Measurements from ENCODE around the gene KCNF1.

Gene KCNF1

DNA sequence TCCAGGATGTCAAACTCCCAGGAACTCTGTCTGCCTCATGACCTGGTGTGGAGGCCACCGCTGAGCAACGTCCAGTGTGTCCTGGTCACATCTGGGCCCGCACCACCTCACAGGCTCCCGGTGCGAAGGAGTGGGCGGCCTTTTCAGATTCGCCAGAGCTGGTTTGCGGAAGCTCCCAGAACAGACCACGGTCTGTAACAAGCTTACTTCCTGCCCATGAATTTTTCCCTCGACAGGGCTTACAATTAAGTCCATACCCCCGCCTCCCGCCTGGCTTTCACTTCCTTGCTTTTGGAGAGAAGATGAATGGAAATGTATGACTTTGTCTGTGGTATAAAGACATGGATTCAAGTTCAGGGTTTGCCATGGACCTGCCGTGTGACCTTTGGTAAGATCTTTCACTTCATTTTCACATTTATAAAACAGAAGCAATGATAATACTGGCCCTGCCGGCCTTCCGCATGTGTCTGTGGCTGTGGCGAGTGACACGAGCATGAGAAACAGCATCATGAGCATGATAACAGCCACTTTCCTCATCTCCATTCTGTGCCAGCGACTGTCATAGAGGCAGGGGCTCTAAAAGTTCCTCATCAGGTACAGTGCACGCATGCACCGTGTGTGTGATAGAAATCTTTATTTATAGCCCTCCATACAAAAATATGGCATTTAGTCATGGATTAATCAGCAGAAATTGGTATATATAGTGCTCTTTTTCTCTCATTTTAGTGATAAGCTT, 31.0 kb upstream of the KCNF1 start:
- no peak for DNase-seq

DNA sequence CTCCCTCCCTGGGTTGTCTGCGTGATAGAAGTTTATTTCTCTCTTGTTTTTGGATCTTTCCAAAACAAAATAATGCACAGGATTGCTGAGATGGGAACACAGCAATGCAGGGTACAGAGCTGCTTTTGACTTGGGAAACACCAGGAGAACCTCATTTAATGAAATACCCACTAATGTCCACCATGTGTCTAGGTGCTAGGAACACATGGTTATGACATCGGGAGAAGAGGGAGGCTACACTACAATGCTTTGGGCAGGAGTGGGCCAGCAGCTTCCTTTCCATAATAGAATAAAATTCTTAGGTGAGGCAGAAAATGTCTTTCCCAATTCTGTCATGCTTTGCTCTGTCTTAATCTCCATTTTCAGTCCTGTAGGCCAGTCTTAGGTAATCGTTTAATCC, 29.2 kb upstream of the KCNF1 start:
- DNase-seq: no peak

DNA sequence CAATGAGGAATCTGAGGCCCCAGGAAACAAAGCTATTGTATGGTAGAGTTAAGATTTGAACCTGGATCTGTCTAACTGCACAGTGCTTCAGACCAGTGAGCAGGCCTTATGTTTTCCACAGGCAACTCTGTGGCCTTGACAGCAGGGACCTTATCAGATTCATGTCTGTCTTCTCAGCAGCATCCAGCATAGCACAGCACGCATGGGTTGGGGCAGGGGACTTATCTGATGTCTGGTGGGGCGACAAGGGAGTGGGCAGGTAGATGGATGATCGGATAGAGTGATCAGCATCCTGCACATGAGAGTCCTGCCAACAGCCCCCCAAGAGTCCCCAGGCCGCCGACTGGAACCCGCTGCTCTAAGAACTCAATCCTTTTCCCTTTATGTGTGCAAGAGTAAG, 28.7 kb upstream of the KCNF1 start:
- DNase-seq: no peak

DNA sequence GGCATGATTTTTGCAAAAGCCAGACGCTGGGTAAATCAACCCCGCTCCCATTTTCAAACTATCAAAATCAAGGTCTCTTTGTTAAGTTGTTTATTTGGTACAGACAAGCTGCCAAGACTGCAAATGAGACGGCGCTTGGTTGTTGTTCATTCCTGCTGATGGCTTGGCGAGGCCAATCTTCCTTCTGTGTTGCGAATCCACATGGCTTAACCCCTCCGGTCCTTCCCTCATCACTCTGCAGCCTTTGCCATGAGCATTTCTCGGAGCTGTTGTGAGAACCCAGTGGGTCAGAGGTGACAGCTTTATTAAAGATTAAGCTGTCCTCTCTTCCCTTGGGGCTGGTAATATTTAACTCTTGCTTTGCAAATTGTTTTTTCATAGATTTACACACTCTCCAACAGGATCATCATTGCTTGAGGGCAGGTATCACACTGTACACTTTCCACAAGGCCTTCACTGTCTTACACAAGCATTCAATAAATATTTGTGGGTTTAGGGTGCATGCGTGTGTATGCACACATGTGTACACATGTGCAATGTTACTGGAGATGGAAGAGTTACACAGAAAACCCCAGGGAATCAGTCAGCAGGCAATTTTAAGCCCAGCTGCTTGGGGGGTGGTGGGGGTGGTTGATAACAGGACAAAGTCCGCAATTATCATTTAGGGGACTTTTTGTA, 27.8 kb upstream of the KCNF1 start:
- DNase-seq: no peak

DNA sequence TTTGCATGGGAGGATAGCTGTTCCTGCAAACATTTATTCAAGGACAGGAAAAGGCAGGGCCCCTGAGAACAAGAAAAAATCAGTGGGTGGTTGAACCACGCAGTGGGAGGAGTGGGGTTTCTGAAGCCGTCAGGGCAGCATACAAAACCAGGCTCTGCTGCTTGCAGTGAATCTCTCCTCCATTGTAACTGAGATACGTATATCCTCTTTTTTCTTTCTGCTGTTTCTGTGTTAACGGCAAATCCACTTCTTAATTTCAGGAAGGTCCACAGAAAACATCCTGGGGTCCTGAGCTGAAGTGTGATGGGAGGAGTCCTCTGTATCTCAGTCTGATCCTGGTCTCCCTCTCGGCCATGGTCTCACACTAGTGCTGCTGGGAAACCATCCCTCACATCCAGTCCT, 27.2 kb upstream of the KCNF1 start:
- DNase-seq: no peak

DNA sequence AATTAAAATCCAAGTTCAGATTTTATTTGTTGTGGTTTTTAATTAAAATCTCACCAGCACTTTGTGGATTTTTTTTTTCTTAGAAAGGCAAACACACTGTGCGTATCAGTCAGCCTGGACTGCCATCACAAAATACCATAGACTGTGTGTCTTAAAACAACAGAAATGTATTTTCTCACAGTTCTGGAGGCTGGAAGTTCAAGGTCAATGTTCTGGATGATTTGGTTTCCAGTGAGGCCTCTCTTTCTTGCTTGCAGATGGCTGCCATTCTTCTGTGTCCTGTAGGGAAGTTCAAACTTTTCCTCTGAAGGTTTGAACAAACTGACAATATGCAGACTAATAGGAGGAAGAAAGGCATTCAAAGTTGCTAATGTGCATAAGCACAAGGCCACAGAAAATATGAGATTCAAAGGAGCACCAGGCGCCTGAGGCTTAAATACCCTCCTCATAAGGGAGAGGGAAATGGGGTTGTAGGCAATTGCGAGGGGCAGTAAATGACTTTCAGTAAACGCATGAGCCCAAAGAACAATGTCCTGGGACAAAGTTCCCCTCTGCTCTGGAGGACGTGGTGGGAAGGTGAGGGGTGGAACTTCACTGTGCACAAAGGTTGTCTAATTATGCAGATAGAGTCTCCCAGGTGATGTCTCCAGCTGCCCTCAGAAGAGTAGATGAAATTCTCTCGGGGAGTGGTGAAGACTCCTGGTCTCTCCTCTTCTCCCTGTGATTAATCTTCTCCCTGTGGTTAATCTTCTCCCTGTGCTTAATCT, 26.5 kb upstream of the KCNF1 start:
- DNase-seq: no peak

DNA sequence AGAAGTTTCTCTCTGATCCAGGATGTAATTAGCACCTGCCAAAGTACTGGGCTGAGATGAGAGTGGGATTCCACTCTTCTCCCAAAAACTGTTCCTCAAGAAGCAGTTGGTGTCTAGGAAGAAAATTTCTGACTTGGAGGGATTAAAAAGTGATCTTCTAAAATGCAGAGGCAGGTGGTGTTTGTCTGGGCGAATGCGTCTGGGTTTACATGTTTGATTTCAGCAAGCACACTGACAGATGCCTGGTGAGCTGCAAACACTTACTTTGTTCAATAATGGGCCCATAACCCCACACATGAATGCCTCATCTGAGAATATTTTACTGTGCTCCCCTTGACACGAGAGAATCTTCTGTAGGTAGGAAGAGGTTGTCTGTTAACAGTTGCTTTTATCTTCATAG, 24.3 kb upstream of the KCNF1 start:
- no peak for DNase-seq

DNA sequence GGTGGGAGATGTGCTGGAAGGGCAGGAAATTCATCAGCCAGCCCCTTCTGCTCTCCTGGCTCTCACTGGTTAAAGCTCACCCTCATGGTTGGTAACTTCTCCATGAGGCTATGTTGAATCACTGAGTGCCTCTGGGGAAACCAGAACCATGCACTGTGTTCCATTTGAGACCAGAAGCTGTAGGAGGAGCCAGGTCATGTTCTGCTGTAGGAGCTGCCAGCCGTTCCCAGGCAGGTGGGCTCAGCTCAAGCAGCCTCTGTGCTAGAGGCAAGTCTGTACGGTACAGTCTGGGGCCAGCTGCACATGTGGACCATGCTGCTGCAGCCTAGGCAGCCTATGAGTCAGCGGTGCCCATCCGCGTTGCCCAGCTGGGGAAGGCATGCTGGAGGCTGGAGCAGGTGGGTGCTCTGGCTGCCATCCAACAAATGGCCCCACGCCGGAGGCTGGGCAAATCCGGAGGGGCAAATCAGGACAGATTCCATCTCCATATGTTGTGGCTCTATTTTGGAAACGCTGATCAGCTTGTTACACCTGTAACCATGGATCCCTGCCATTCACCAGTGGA, 22.0 kb upstream of the KCNF1 start:
- no peak for DNase-seq

DNA sequence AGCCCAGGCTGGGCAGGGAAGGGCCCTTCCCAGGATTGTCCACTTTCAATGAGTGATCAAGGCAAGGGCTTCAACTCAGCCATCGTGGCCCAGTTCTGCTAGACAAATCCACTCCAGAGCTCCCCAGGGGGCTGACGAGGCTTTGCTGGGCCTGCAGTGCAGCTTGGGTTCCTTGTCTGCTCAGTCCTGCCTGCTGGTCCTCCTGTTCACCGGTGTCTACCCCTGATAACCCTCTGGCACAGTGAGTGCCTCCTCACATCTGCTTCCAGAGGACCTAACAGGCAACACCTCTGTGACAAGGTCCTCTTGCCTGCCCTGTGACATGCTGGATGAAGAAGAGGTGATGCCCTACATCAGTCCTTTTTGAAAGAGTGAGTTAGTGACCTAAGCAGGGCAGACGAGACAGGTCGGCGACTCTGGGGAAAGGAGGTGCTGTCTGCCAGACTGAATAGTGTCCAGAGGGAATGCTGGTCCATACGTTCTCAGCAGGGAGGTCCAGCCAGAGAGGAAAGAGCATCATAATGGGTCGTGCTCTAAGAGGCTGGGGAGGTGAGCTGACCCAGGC, 20.9 kb upstream of the KCNF1 start:
- DNase-seq: no peak

DNA sequence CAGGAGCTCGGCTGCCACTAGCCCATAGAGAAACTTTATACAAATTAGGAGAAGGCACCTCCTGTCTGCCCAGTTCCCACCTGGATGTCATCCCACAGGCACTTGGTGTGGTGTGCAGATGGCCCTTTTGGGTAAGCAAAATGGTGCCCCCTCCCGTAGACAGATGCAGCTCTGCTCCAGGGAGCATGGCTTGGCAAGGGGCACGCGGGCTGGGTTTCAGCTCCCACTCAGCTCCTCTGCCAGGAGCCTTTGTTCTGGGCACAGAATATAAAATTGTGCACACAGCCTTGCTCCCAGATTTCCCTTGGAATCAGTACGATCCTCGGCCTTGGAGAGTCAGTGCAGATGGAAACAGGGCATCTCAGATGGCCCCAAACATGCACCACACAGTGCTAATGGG, 20.3 kb upstream of the KCNF1 start:
- no peak for DNase-seq

DNA sequence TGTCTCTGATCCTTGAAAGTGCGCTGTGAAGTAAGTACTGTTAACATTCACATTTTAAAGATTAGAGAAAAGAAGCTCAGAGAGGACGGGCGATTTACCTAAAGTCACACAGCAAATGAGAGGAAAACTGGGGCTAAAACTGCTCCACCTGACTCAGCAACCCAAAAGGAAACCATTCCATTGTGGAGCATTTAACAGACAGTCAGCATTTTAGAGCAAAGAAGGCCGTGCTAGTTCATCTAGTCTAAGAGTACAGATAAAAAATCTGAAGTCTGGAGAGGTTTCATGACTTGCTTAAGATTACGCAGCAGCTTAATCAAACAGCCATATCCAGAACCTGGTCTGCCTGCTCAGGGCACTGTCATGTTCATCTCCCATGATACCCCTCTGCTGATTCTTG, 19.9 kb upstream of the KCNF1 start:
- DNase-seq: no peak

DNA sequence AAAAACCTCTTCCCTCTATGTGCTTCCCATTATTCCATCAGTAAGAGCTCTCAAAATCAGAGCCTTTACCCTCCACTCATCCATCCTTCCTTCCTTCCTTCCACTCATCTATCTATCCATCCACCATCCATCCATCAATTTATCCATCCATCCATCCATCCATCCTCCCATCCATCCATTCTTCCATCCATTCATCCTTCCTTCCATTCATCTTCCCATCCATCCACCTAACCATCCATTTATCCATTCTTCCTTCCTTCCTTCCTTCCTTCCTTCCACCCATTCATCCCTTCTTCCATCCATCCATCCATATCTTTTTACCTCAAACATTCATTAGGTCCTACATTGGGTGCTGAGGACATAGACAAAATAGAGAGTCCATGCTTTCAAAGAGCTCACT, 19.4 kb upstream of the KCNF1 start:
- no peak for DNase-seq

DNA sequence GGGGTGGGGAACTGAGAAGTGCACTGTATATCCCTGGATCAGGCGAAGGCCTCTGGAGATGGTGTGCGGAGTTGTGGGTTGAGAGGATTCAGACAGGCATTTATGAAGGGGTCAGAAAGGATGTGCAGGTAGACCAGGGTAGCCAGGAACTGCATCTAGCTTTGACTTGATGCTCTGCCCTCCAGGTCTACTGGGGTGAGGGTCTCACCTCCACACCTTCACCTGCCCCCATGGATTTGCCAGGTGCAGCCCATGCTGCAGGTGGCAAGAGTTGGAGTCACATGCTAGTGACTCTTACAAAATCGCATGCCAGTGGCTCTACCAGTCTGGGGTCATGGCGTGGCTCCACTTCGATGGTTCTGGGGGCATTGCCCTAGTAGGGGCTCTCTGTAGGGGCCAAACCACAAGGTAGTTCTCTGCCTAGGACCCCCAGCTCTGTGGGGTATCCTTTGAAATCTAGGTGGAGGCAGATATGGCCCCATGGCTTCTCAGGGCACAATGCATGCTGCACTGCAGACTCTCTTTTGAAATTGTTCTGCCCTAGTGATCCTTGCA, 18.9 kb upstream of the KCNF1 start:
- DNase-seq: no peak

DNA sequence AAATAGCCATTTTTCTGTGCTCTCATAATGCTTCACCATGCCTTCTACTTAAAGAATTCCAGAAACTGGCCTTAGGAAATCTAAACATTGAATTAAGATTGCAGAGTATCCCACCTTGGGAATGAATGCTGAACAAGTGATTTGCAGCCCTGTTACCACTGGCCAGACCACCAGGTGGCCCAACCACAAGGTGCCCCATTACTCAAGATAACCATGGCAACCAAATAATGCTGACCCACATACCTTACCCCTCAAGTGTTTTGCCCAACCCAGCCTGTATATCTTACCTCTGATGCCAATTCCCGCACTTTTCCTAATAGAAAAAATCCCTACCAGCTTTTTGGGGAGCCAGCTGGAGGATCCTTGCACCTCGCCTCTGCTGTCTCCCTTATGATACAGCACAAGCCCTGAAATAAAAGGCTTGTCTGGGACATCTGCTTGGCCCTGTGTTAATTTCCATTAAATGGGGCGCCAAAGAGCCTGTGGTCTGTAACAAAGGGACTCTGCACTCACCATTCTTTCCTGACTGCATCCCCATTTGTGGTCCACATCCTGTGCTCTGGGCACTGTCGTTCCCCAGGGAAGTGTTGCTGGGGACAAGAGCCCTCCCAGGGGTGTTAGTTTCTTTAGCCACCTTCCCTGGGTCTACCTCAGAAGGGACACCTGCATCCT, 17.3 kb upstream of the KCNF1 start:
- no peak for DNase-seq

DNA sequence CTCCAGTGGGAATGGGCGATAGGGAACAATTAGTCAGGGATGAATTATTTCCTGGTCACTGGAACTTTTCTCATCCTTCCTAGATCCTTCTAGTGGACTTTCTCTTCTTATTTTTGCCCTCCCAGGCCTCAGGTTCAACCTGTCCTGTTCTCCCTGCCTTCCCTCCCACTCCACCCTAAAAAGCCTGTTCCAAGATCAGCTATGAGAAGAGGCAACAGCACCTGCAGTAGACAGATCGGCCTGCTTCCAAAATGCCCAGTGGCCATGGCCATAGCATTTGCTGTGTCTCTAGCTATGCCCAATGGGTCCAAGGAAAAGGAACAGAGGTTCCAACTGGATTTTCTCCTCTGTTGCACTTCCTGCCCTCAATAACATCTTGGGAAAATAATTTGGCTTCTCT, 16.5 kb upstream of the KCNF1 start:
- DNase-seq: no peak

DNA sequence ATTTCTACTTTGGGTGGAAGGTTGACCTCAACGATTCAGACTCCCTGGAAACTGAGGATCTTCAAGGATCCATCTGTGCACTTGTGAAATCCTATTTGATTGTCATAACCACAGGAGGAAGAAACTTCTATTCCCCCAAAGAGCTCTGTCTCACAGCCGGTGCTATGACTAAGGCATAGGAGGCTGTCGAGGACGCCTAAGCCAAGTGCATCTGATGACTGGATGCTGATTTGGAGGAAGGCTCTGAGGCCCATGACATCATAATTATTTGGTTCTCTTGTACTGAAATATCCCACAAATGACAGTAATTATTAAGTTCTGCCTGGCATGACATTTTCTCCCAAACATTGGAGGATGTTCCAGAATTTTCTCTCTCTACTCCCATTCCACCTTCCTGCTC, 13.8 kb upstream of the KCNF1 start:
- DNase-seq: peak; percentile 31

DNA sequence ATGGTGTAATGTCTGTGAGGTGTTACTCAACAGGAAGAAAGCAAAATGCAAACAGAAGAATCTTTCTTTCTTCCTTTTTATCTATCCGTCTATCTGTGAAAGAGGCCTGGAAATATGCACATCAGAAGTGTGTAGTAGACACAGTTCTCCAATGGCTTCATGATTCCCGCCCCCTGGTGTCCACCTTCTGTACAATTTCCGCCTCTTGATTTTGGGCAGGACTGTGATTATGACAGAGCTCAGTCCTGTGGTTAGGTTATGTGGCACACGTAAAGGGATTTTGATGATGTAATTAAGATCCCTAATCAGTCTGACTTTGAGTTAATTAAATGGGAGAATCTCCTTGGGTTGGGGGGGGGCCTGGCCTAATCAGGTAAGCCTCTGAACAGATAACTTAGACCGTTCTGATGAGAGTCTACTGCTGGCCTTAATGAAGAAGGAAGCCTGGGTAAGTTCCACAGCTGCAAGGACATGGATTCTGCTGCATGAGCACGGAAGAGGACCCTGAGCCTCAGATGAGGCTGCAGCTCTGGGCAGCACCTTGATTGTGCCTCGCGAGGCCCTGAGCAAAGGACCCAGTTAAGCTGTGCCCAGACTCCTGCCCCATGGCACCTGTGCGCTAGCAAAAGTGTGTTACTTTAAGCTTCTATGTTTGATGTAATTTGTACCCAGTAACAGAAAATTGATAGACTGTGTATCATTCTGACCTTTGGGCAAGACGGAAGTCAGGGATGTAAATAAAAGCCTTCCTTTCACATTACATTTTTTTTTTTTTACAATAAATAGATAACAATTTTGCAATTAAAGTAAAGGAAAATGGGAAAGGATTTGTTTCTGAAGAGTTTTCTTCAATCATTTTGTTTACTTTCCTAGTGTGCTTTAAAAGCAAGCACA, 11.3 kb upstream of the KCNF1 start:
- peak; percentile 26 for DNase-seq

DNA sequence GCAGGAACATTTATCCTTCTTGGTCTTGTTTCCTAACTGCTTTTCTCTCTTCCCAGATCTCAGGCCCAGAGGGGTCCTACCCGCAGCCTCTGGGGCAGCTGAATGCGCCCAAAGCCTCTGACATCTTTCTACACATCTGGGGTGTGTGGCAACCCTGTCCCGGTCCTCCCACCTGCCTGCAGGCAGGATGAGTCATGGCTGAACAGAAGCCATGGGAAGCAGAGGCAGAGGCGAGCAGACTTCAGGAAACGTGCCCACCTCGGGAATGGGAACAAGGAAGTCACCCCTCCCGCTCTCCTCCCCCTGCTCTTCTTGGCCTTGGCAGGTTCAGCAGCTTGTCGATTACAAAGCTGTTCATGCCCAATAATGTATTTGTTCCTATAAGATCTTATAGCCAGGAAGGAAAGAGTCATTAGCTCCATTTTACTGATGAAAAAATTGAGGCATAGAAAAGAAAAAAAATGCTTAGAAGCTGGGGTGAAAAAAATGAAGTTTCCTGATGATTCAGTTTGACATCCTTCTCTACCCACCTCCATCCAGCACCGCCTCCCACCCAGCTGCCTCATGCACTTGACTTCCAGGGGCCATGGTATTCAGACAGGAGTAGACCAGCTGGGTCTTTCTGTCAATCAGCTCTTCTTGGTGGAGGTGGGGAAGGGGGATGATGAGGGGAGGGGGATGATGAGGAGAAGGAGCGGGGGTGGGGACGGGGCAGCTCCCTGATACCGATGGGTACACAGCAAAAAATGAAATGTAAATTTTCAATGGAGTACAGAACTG, 10.4 kb upstream of the KCNF1 start:
- peak; percentile 63 for DNase-seq

DNA sequence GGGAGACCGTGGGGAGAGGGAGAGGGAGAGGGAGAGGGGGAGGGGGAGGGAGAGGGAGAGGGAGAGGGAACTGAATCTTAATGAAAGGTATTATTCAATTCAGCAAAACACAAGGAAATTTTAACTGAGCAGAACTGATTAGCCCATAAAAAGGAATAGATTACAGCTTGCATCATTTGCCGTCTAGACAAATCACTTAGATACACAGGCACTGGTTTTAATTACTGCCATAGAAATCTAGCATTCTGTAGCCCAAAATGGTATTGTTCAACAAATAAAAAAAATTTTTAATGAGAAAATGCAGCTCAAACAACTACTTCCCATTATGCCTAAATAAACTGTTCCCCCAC, 7.9 kb upstream of the KCNF1 start:
- DNase-seq: no peak

DNA sequence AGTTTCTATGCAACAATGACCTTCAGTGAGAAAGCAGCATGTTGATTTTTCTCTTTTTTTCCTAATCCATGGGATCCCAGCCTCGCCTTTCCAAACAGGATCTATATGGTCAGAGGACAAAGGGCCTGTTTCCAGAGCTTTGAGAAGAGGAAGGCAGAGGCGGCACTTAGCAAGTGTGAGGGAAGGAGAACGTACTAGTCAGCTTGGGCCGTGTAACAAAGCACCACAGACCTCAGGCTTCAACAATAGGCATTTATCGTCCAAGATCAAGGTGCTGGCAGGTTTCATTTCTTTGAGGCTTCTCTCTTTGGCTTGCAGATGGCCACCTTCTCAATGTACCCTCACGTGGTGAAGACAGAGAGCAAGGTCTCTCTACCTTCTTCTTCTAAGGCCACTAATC, 7.3 kb upstream of the KCNF1 start:
- no peak for DNase-seq
